HepG2 (cell line): ENCODE measurements around the gene NDUFB10. TPM values are rescaled to one million over a fixed set of nuclear protein-coding genes. Genes with fewer than 3 reads are reported as not detected.
A peak's percentile ranks its signal among the peaks of the same experiment; 100 is the strongest.

Experiments
- AHDC1 ChIP-seq: sonication (generic); formaldehyde crosslinking; IDR thresholded peaks from 2 replicates; pipeline ENCODE4 v1.5.1; 2020; ENCODE audit warnings: mild to moderate bottlenecking, missing genetic modification reagents, borderline replicate concordance
- ARID5B ChIP-seq: IDR thresholded peaks from 2 replicates; pipeline ENCODE4 v1.4.0; 2020; ENCODE audit warnings: mild to moderate bottlenecking, missing genetic modification reagents
- CBFB ChIP-seq: sonication (generic); formaldehyde crosslinking; IDR thresholded peaks from 2 replicates; pipeline ENCODE4 v1.4.0; 2020; ENCODE audit warnings: missing genetic modification reagents
- FOXP1 ChIP-seq, 2 experiments: fragments of 450-650 bp in 1 of 2; IDR thresholded peaks; 2 replicates each; pipeline ENCODE4 v1.6.1; 2017 to 2018; ENCODE audit warnings: antibody characterized with exemption in 1 of 2
- IRX3 ChIP-seq: sonication (generic); formaldehyde crosslinking; IDR thresholded peaks from 2 replicates; pipeline ENCODE4 v1.8.1; 2023; ENCODE audit warnings: mild to moderate bottlenecking, low read depth, missing genetic modification reagents, borderline replicate concordance
- SMAD1 ChIP-seq: sonication (generic); formaldehyde crosslinking; IDR thresholded peaks from 2 replicates; pipeline ENCODE4 v1.4.0; 2020; ENCODE audit warnings: missing genetic modification reagents, low read depth, mild to moderate bottlenecking, borderline replicate concordance
- SMYD3 ChIP-seq: sonication (generic); formaldehyde crosslinking; IDR thresholded peaks from 2 replicates; pipeline ENCODE4 v1.8.1; 2023; ENCODE audit warnings: mild to moderate bottlenecking, missing genetic modification reagents
- SP1 ChIP-seq, 2 experiments: fragments of 450-650 bp in 1 of 2; sonication (generic) in 1 of 2; formaldehyde crosslinking in 1 of 2; IDR thresholded peaks; 2 replicates each; pipeline versions ENCODE4 v1.4.0 to v1.6.1; 2016 to 2020; ENCODE audit warnings: missing genetic modification reagents in 1 of 2
- TFDP2 ChIP-seq: sonication (generic); formaldehyde crosslinking; IDR thresholded peaks from 2 replicates; pipeline ENCODE4 v1.4.0; 2020; ENCODE audit warnings: missing genetic modification reagents
- THAP9 ChIP-seq: sonication (generic); formaldehyde crosslinking; IDR thresholded peaks from 2 replicates; pipeline ENCODE4; 2020; ENCODE audit warnings: missing genetic modification reagents, mild to moderate bottlenecking, borderline replicate concordance
- ZNF446 ChIP-seq: sonication (generic); formaldehyde crosslinking; IDR thresholded peaks from 2 replicates; pipeline ENCODE4 v1.5.0; 2020; ENCODE audit warnings: mild to moderate bottlenecking, missing genetic modification reagents
- ZNF605 ChIP-seq: sonication (generic); formaldehyde crosslinking; IDR thresholded peaks from 2 replicates; pipeline ENCODE4 v1.8.0; 2022; ENCODE audit warnings: mild to moderate bottlenecking, missing genetic modification reagents
- ZNF781 ChIP-seq: sonication (generic); formaldehyde crosslinking; IDR thresholded peaks from 2 replicates; pipeline ENCODE4 v1.5.1; 2020; ENCODE audit warnings: borderline replicate concordance, mild to moderate bottlenecking, missing genetic modification reagents; ENCODE audit errors: not compliant biosample characterization
- polyA plus RNA-seq, 8 experiments: library from polyadenylated mRNA; depleted of rRNA in 3 of 8; stranded (reverse) in 7 of 8; unstranded in 1 of 8; fragments of >200 nt; fragmentation: Illumina TruSeq in 4 of 8; extraction: Trizol in 4 of 8; gene quantifications; 2 replicates each; pipeline versions ENCODE4 v1.2.1 to v1.2.3, GENCODE V29; 2011 to 2016; ENCODE audit warnings: low read depth in 4 of 8, missing spikeins in 1 of 8, mixed read lengths in 1 of 8; ENCODE audit not compliant: insufficient read depth in 1 of 8
- total RNA-seq, 5 experiments: library from RNA; depleted of rRNA; stranded (reverse); fragments of >200 nt; fragmentation: Illumina TruSeq; extraction: Trizol; gene quantifications; 2 replicates each; pipeline ENCODE4 v1.2.3, GENCODE V29; 2016; ENCODE audit warnings: low read depth in 1 of 5

NDUFB10 gene
- total and polyA plus RNA-seq, 2 of the 13 experiments (the other 11 are each of a cell fraction or from before 2014, with no cell fraction given): 68.6 to 157 TPM

GRCh38 chr16:1940273-1941161, 18.8 kb upstream of the NDUFB10 start (continued):
- TF ChIP-seq ARID5B (CRISPR knock-in tag): peak; percentile 70
- 0 out of 2 replicates have a peak, but pooled peaks have one; percentile 23 for TF ChIP-seq IRX3 (CRISPR knock-in tag)
- TF ChIP-seq ZNF781 (CRISPR knock-in tag): peak; percentile 93
- peak; percentile 25; the same call in 1 of the 2 replicates for TF ChIP-seq ZNF605 (CRISPR knock-in tag)
- no peak for TF ChIP-seq SMAD1 (CRISPR knock-in tag)
- 0 out of 2 replicates have a peak, but pooled peaks have one; percentile 9 for TF ChIP-seq THAP9
- TF ChIP-seq CBFB: peak; percentile 36
- TF ChIP-seq ZNF446 (CRISPR knock-in tag): no peak
- TF ChIP-seq FOXP1 (IDR thresholded peaks at IDR 0.05): no peak
- peak; percentile 63; the same call in 1 of the 2 replicates for TF ChIP-seq FOXP1 (CRISPR knock-in tag; IDR thresholded peaks at IDR 0.05)
- TF ChIP-seq AHDC1 (CRISPR knock-in tag): peak; percentile 32; the same call in 1 of the 2 replicates
- TF ChIP-seq SMYD3 (CRISPR knock-in tag): peak; percentile 64; the same call in 1 of the 2 replicates
- TF ChIP-seq TFDP2 (CRISPR knock-in tag): peak; percentile 35
- TF ChIP-seq SP1 (IDR thresholded peaks at IDR 0.05): no peak
- no peak; the same call in none of the 2 replicates for TF ChIP-seq SP1 (CRISPR knock-in tag; IDR thresholded peaks at IDR 0.05)
